GM23338 (cell line): Measurements from ENCODE around the gene FBXL19. TPM values are rescaled to one million over a fixed set of nuclear protein-coding genes. Genes with fewer than 3 reads are reported as not detected.

Experiments used
- ATAC-seq: fragments of 200-7000 bp; cut with Tn5 transposase; 3 replicates; pipeline ENCODE4 v1.9.1; 2020
- DNase-seq: peaks from one replicate; pipeline ENCODE4 v3.0.0-alpha.2; 2015; ENCODE audit warnings: low spot score
- H2AFZ ChIP-seq: fragments of 200-600 bp; sonication (generic); 2 replicates; pipeline ENCODE4 v1.8.0; 2016; ENCODE audit warnings: antibody characterized with exemption, mild to moderate bottlenecking, moderate library complexity
- H3F3A ChIP-seq: fragments of 200-600 bp; sonication (generic); replicated peaks from 2 replicates; pipeline ENCODE4 v1.8.0; 2017; ENCODE audit warnings: antibody characterized with exemption, mixed run types, low read depth
- H3K27ac ChIP-seq: fragments of 200-600 bp; sonication (generic); 2 replicates; pipeline ENCODE4 v1.6.1; 2016; ENCODE audit warnings: low read depth
- H3K27me3 ChIP-seq: fragments of 200-600 bp; sonication (generic); 2 replicates; pipeline ENCODE4 v1.8.0; 2016; ENCODE audit warnings: mild to moderate bottlenecking, mixed run types, moderate library complexity; ENCODE audit not compliant: insufficient read depth
- H3K36me3 ChIP-seq: fragments of 200-600 bp; sonication (generic); 2 replicates; pipeline ENCODE4 v1.8.0; 2016; ENCODE audit warnings: mild to moderate bottlenecking; ENCODE audit not compliant: insufficient read depth
- H3K4me1 ChIP-seq: fragments of 200-600 bp; sonication (generic); 2 replicates; pipeline ENCODE4 v1.8.0; 2016; ENCODE audit warnings: mild to moderate bottlenecking, moderate library complexity; ENCODE audit not compliant: insufficient read depth
- H3K4me2 ChIP-seq: fragments of 200-600 bp; sonication (generic); 2 replicates; pipeline ENCODE4 v1.7.1; 2017; ENCODE audit warnings: mixed run types
- H3K4me3 ChIP-seq: fragments of 200-600 bp; sonication (generic); 2 replicates; pipeline ENCODE4 v1.6.1; 2016; ENCODE audit warnings: mixed run types
- H3K79me2 ChIP-seq: fragments of 200-600 bp; sonication (generic); replicated peaks from 2 replicates; pipeline ENCODE4 v1.8.0; 2017; ENCODE audit warnings: mild to moderate bottlenecking; ENCODE audit not compliant: insufficient read depth
- H3K9me2 ChIP-seq: fragments of 200-600 bp; sonication (generic); 2 replicates; pipeline ENCODE4 v1.8.0; 2017; ENCODE audit not compliant: insufficient read depth
- H4K20me1 ChIP-seq: fragments of 200-600 bp; sonication (generic); replicated peaks from 2 replicates; pipeline ENCODE4 v1.8.0; 2017; ENCODE audit warnings: mild to moderate bottlenecking; ENCODE audit not compliant: insufficient read depth
- H3K27ac Mint-ChIP-seq: 2 replicates; pipeline ENCODE4 v1.8.0; 2020; ENCODE audit warnings: inconsistent platforms, mild to moderate bottlenecking, moderate library complexity, mixed read lengths
- H3K27me3 Mint-ChIP-seq: 3 replicates; pipeline ENCODE4 v1.8.0; 2022; ENCODE audit warnings: low read depth, mild to moderate bottlenecking, moderate library complexity, mixed read lengths, inconsistent platforms; ENCODE audit not compliant: insufficient read depth, poor library complexity
- H3K36me3 Mint-ChIP-seq: 3 replicates; pipeline ENCODE4 v1.8.0; 2021; ENCODE audit warnings: low read depth, mild to moderate bottlenecking, inconsistent platforms, moderate library complexity, mixed read lengths
- H3K4me1 Mint-ChIP-seq: 3 replicates; pipeline ENCODE4 v1.8.0; 2020; ENCODE audit warnings: mild to moderate bottlenecking, inconsistent platforms, mixed read lengths
- H3K4me3 Mint-ChIP-seq: 3 replicates; pipeline ENCODE4 v1.8.0; 2021; ENCODE audit warnings: moderate library complexity, mild to moderate bottlenecking, inconsistent platforms, mixed read lengths
- H3K9me3 Mint-ChIP-seq: 3 replicates; pipeline ENCODE4 v1.8.0; 2020; ENCODE audit warnings: moderate library complexity, mild to moderate bottlenecking, inconsistent platforms, mixed read lengths
- CREB1 ChIP-seq: fragments of 250-450 bp; sonication (Bioruptor Pico); IDR thresholded peaks from 2 replicates; pipeline ENCODE4 v1.5.0; 2020; ENCODE audit warnings: low read depth, mild to moderate bottlenecking, moderate library complexity
- CTCF ChIP-seq, 2 experiments: fragments of 200-600 bp in 1 of 2; sonication (generic) in 1 of 2; conservative IDR thresholded peaks; 2 replicates each; pipeline versions ENCODE4 v1.5.1 to v1.6.1; 2016 to 2017; ENCODE audit warnings: antibody characterized with exemption in 2 of 2, low read depth in 2 of 2, mild to moderate bottlenecking in 2 of 2, moderate library complexity in 1 of 2
- ETS1 ChIP-seq: IDR thresholded peaks from 2 replicates; pipeline ENCODE4 v1.6.1; 2016; ENCODE audit warnings: antibody characterized with exemption
- EZH2 ChIP-seq: fragments of 200-600 bp; sonication (generic); IDR thresholded peaks from one replicate; pipeline ENCODE4 v1.8.0; 2017; ENCODE audit warnings: antibody characterized with exemption, mild to moderate bottlenecking, low read depth; ENCODE audit not compliant: unreplicated experiment
- EZH2phosphoT487 ChIP-seq: fragments of 200-600 bp; sonication (generic); IDR thresholded peaks from one replicate; pipeline ENCODE4 v1.8.1; 2018; ENCODE audit warnings: antibody characterized with exemption; ENCODE audit not compliant: unreplicated experiment
- JUNB ChIP-seq: IDR thresholded peaks from one replicate; pipeline ENCODE4 v1.6.1; 2016; ENCODE audit warnings: antibody characterized with exemption; ENCODE audit not compliant: unreplicated experiment
- NANOG ChIP-seq: IDR thresholded peaks from 2 replicates; pipeline ENCODE4 v1.6.1; 2016; ENCODE audit warnings: antibody characterized with exemption, borderline replicate concordance
- POLR2AphosphoS5 ChIP-seq: IDR thresholded peaks from 2 replicates; pipeline ENCODE4 v1.6.1; 2016; ENCODE audit warnings: antibody characterized with exemption, low read depth
- REST ChIP-seq: IDR thresholded peaks from one replicate; pipeline ENCODE4 v1.6.1; 2018; ENCODE audit warnings: antibody characterized with exemption; ENCODE audit not compliant: unreplicated experiment
- STAT1 ChIP-seq: IDR thresholded peaks from one replicate; pipeline ENCODE4 v1.6.1; 2016; ENCODE audit warnings: antibody characterized with exemption; ENCODE audit not compliant: unreplicated experiment
- ZNF114 ChIP-seq: fragments of 250-450 bp; sonication (Bioruptor Pico); IDR thresholded peaks from 2 replicates; pipeline ENCODE4 v1.5.0; 2020; ENCODE audit warnings: mild to moderate bottlenecking, moderate library complexity
- ZNF331 ChIP-seq: fragments of 250-450 bp; sonication (Bioruptor Pico); IDR thresholded peaks from 2 replicates; pipeline ENCODE4 v1.5.0; 2020; ENCODE audit warnings: low read depth, mild to moderate bottlenecking, moderate library complexity
- ZNF462 ChIP-seq: fragments of 250-450 bp; sonication (Bioruptor Pico); IDR thresholded peaks from 2 replicates; pipeline ENCODE4 v1.5.0; 2020; ENCODE audit warnings: mild to moderate bottlenecking, moderate library complexity
- polyA plus RNA-seq: library from polyadenylated mRNA; unstranded; fragments of >200 nt; fragmentation: Nextera tagmentation; extraction: Ambion mirVana; gene quantifications from 2 replicates; pipeline ENCODE4 v1.2.1, GENCODE V29; 2016
- total RNA-seq: library from RNA; depleted of rRNA; stranded (reverse); fragments of >200 nt; shearing (Covaris generic); gene quantifications from 2 replicates; pipeline ENCODE4 v1.2.3, GENCODE V29; 2014

The FBXL19 gene
- total and polyA plus RNA-seq, 2 experiments from 2014 or later: 12.5 to 71.5 TPM

GRCh38 chr16:30874244-30874820, 49.0 kb upstream of the FBXL19 start:
- peak; percentile 33 for ATAC-seq
- Histone ChIP-seq H2AFZ (peak overlapping the region; percentile 98), H3K27ac (no peak overlapping the region), H3K79me2 (peaks cover 2% of the 10 kb centered on the region; the same call in 1 of the 2 replicates), H3K4me2 (peak overlapping the region; percentile 90), H3K4me3 (peak overlapping the region; percentile 90), H3K9me2 (no peaks in the 10 kb centered on the region), H3K27me3 (peaks cover 44% of the 10 kb centered on the region), H4K20me1 (peaks cover 8% of the 10 kb centered on the region), H3K4me1 (peaks cover 14% of the 10 kb centered on the region), H3F3A (0 out of 2 replicates have a peak, but pooled peaks cover 4% of the 10 kb centered on the region), H3K36me3 (no peaks in the 10 kb centered on the region)
- Mint-ChIP-seq H3K4me3 (peak overlapping the region; percentile 92), H3K9me3 (no peaks in the 10 kb centered on the region), H3K4me1 (peaks cover 11% of the 10 kb centered on the region), H3K27me3 (peaks cover 27% of the 10 kb centered on the region), H3K27ac (no peak overlapping the region; the same call in 1 of the 2 replicates), H3K36me3 (peaks cover 12% of the 10 kb centered on the region)
- DNase-seq: peak; percentile 70
- no peak for TF ChIP-seq CTCF (conservative IDR thresholded peaks at IDR 0.05; ENCODE audit: low read depth in 2 of 2)
- no peak for TF ChIP-seq EZH2
- no peak for TF ChIP-seq ZNF331 (CRISPR knock-in tag)
- TF ChIP-seq ZNF462: no peak
- TF ChIP-seq CREB1 (CRISPR knock-in tag): no peak
- TF ChIP-seq ZNF114 (CRISPR knock-in tag): no peak
- TF ChIP-seq EZH2phosphoT487: no peak
- TF ChIP-seq REST: no peak
- no peak for TF ChIP-seq JUNB
- TF ChIP-seq ETS1: no peak
- TF ChIP-seq NANOG: no peak
- no peak for TF ChIP-seq POLR2AphosphoS5
- no peak for TF ChIP-seq STAT1
